ENCODE data around the gene SMARCC1. TPM values are rescaled to one million over a fixed set of nuclear protein-coding genes. Genes with fewer than 3 reads are reported as not detected.
A peak's percentile ranks its signal among the peaks of the same experiment; 100 is the strongest.

Gene SMARCC1
- total and polyA plus RNA-seq, 3 donors from 2014 or later: 48.1 to 80.1 (median 64.4) TPM

DNA sequence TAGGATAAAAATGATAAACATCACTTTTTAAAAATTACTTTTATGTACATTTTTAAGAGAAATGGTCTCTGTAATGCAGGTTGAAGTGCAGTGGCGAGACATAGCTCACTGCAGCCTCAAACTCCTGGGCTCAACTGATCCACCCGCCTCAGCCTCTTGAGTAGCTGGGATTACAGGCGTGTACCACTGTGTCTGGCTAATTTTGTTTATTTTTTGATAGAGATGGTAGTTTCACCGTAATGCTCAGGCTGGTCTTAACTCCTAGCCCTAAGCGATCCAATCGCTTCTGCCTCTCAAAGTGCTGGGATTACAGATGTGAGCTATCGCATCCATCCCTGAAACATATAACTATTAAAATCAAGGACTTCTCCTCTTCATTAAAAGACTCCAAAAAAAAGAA is 140.0 kb downstream of the SMARCC1 start:
- no peaks in the 10 kb centered on the region for H3K9me3 ChIP-seq
- H3K4me3 ChIP-seq: no peak overlapping the region
- WGBS, 2 donors: 89 to 97% methylated on average over 7 of the region's 7 CpGs
- DNase-seq: no peak
- TF ChIP-seq POLR2A (IDR thresholded peaks at IDR 0.05): no peak
- TF ChIP-seq, protein P1, sequence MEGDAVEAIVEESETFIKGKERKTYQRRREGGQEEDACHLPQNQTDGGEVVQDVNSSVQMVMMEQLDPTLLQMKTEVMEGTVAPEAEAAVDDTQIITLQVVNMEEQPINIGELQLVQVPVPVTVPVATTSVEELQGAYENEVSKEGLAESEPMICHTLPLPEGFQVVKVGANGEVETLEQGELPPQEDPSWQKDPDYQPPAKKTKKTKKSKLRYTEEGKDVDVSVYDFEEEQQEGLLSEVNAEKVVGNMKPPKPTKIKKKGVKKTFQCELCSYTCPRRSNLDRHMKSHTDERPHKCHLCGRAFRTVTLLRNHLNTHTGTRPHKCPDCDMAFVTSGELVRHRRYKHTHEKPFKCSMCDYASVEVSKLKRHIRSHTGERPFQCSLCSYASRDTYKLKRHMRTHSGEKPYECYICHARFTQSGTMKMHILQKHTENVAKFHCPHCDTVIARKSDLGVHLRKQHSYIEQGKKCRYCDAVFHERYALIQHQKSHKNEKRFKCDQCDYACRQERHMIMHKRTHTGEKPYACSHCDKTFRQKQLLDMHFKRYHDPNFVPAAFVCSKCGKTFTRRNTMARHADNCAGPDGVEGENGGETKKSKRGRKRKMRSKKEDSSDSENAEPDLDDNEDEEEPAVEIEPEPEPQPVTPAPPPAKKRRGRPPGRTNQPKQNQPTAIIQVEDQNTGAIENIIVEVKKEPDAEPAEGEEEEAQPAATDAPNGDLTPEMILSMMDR (IDR thresholded peaks at IDR 0.05): no peak
- H3K36me3 ChIP-seq (ENCODE audit: low read depth, missing control alignments): no peaks in the 10 kb centered on the region
- no peak overlapping the region for H3K27ac ChIP-seq
- no peaks in the 10 kb centered on the region for H3K4me1 ChIP-seq
- no peaks in the 10 kb centered on the region for H3K27me3 ChIP-seq
- intact Hi-C loops (cut with DNase I; ENCODE audit: low total_unique reads): no loop called here

DNA sequence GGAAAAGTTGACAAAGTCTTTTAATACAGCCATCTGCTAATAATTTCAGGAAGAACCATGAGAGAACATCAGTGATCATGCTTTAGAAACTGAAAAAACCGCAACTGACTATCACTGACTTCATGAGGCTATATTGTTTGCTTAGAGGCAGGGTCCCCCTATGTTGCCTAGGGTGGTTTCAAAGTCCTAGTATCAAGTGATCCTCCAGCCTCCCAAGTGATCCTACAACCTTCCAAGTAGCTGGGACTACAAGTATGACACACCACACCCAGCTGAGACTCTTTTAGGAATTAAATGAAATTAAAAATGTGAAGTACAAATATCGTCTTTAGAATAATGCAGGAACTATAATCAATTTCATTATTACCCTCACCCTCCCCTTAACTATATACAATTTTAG is 144.8 kb downstream of the SMARCC1 start:
- Histone ChIP-seq H3K36me3 (ENCODE audit: low read depth, missing control alignments) (no peaks in the 10 kb centered on the region), H3K27me3 (no peaks in the 10 kb centered on the region), H3K4me1 (peaks cover 7% of the 10 kb centered on the region), H3K9me3 (no peaks in the 10 kb centered on the region), H3K4me3 (no peak overlapping the region), H3K27ac (no peak overlapping the region)
- TF ChIP-seq POLR2A (IDR thresholded peaks at IDR 0.05): no peak
- TF ChIP-seq, protein P1 (IDR thresholded peaks at IDR 0.05): no peak
- intact Hi-C loops (cut with DNase I; ENCODE audit: low total_unique reads): no loop called here
- 86 to 87% methylated on average over 2 of the region's 2 CpGs for WGBS, 2 donors
- no peak for DNase-seq

DNA sequence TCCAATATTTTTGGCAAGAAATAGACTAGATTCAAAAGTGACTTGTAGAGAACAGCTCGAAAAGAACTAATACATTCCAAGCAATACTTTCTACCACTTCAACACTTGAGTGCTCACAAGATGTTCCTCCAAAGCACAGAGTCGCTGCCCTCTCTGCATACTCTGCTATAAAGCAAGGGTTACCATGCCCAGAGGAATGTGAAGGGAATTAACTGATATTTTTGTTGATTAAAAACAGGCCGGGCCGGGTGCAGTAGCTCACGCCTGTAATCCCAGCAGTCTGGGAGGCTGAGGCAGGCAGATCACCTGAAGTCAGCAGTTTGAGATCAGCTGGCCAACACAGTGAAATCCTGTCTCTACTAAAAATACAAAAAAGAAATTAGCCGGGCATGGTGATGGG is 145.5 kb downstream of the SMARCC1 start:
- Histone ChIP-seq H3K36me3 (ENCODE audit: low read depth, missing control alignments) (no peaks in the 10 kb centered on the region), H3K9me3 (no peaks in the 10 kb centered on the region), H3K4me3 (no peak overlapping the region), H3K27me3 (no peaks in the 10 kb centered on the region), H3K27ac (no peak overlapping the region), H3K4me1 (peaks cover 7% of the 10 kb centered on the region)
- intact Hi-C loops (cut with DNase I; ENCODE audit: low total_unique reads): no loop called here
- 70 to 79% methylated on average over 6 of the region's 6 CpGs for WGBS, 2 donors
- no peak for TF ChIP-seq POLR2A (IDR thresholded peaks at IDR 0.05)
- TF ChIP-seq, protein P1 (IDR thresholded peaks at IDR 0.05): no peak
- no peak for DNase-seq

DNA sequence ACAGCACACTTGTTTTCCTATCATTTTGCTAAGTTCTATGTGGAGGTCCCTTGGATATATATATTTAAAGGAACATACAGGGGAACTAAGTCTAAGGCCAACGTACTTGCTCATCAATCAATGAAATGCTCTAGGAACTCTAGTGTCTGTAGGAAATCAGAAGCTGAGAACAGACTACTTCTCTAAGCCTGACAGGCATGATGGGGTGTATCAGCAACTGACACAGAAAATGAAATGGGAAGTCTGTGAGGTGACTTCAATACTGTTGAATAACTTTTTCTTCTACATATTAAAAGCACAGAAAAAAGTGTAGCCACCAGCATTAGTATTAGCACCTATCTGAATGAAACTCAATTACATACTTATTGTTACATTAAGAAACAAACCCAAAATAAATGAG is 146.2 kb downstream of the SMARCC1 start:
- TF ChIP-seq, protein P1 (IDR thresholded peaks at IDR 0.05): no peak
- no peak for TF ChIP-seq POLR2A (IDR thresholded peaks at IDR 0.05)
- intact Hi-C loops (cut with DNase I; ENCODE audit: low total_unique reads): no loop called here
- WGBS, 2 donors: 82 to 83% methylated on average over 1 of the region's 1 CpG
- H3K9me3 ChIP-seq: no peaks in the 10 kb centered on the region
- DNase-seq: no peak
- H3K27me3 ChIP-seq: no peaks in the 10 kb centered on the region
- no peaks in the 10 kb centered on the region for H3K36me3 ChIP-seq (ENCODE audit: low read depth, missing control alignments)
- H3K27ac ChIP-seq: peak overlapping the region; percentile 4 to 7
- no peak overlapping the region for H3K4me3 ChIP-seq
- H3K4me1 ChIP-seq: peaks cover 7% of the 10 kb centered on the region

DNA sequence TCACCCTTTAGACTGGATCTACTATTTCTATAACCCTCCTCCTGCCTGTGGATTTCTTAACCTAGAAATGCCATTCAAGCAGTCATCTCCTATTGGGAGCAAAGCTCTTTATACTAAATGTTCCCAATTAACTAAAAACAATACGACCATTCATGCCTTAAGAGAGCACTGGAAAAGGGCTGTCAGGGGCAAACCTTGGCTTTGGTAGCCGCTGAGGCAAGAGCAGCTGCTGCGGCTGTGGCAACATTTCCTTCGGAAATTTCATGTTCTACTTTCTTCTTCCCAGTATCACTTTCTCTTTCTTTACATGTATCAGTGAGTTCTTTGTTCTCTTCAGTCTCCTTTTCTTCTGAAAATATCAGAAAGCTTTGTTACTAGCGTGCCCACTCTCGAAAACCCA is 146.7 kb downstream of the SMARCC1 start:
- Histone ChIP-seq H3K36me3 (ENCODE audit: low read depth, missing control alignments) (no peaks in the 10 kb centered on the region), H3K27ac (peak overlapping the region; percentile 7 to 60), H3K4me3 (no peak overlapping the region), H3K4me1 (peaks cover 7% of the 10 kb centered on the region), H3K27me3 (no peaks in the 10 kb centered on the region), H3K9me3 (no peaks in the 10 kb centered on the region)
- no peak for TF ChIP-seq POLR2A (IDR thresholded peaks at IDR 0.05)
- TF ChIP-seq, protein P1 (IDR thresholded peaks at IDR 0.05): no peak
- intact Hi-C loops (cut with DNase I; ENCODE audit: low total_unique reads): no loop called here
- DNase-seq: no peak
- WGBS, 2 donors: 68% methylated on average over 6 of the region's 6 CpGs

All from testis (tissue), 3 donors.